IMR-90 (cell line): ENCODE data around the gene ZNF425. TPM values are rescaled to one million over a fixed set of nuclear protein-coding genes. Genes with fewer than 3 reads are reported as not detected.

ENCODE experiments used
- ATAC-seq: fragments of 200-7000 bp; cut with Tn5 transposase; 2 replicates; pipeline ENCODE4 v1.9.1; 2020; ENCODE audit warnings: low read depth, mild to moderate bottlenecking, moderate library complexity
- BruUV-seq: library from RNA; stranded (reverse); fragments of 400-500 nt; replicated peaks from 2 replicates; lab custom pipeline; 2021; lab: Mats Ljungman, UMichigan
- CTCF ChIA-PET: fragments of 300-600 bp; formaldehyde crosslinking; extraction: SDS; loops from one replicate; lab custom pipeline; 2021; ENCODE audit warnings: antibody characterized with exemption; lab: Yijun Ruan, JAX
- POLR2A ChIA-PET: fragments of 300-600 bp; sonication (Branson Sonifier 250); formaldehyde crosslinking; loops from one replicate; lab custom pipeline; 2022; ENCODE audit warnings: antibody characterized with exemption; ENCODE audit not compliant: unreplicated experiment; lab: Charles Lee
- DNase-seq: peaks from one replicate; pipeline ENCODE4 v3.0.0; 2013
- H2AFZ ChIP-seq: replicated peaks from 2 replicates; pipeline ENCODE3; 2013; ENCODE audit warnings: low read length, mild to moderate bottlenecking; ENCODE audit not compliant: poor library complexity
- H2AK5ac ChIP-seq: 2 replicates; pipeline ENCODE4 v1.6.1; 2013; ENCODE audit warnings: low read depth, low read length, inconsistent platforms
- H2AK9ac ChIP-seq: replicated peaks from 2 replicates; pipeline ENCODE3; 2013; ENCODE audit warnings: mild to moderate bottlenecking, low read depth, low read length, moderate library complexity; ENCODE audit not compliant: poor library complexity
- H2BK120ac ChIP-seq: 2 replicates; pipeline ENCODE4 v1.6.1; 2013; ENCODE audit warnings: low read depth, low read length, inconsistent platforms
- H2BK15ac ChIP-seq: 3 replicates; pipeline ENCODE4 v1.6.1; 2013; ENCODE audit warnings: low read depth, low read length, inconsistent platforms
- H2BK20ac ChIP-seq: 2 replicates; pipeline ENCODE4 v1.6.1; 2013; ENCODE audit warnings: low read depth, mild to moderate bottlenecking, inconsistent platforms, low read length, moderate library complexity
- H2BK5ac ChIP-seq: 2 replicates; pipeline ENCODE4 v1.6.1; 2013; ENCODE audit warnings: mild to moderate bottlenecking, low read depth, low read length, inconsistent platforms; ENCODE audit not compliant: poor library complexity, severe bottlenecking
- H3K14ac ChIP-seq: replicated peaks from 2 replicates; pipeline ENCODE4 v1.6.1; 2013; ENCODE audit warnings: low read depth, low read length, inconsistent platforms
- H3K18ac ChIP-seq: 2 replicates; pipeline ENCODE4 v1.6.1; 2013; ENCODE audit warnings: low read depth, low read length, control low read depth
- H3K23ac ChIP-seq: 2 replicates; pipeline ENCODE4 v1.6.1; 2013; ENCODE audit warnings: low read depth, low read length, inconsistent platforms
- H3K27ac ChIP-seq: 2 replicates; pipeline ENCODE4 v1.5.1; 2013; ENCODE audit warnings: mild to moderate bottlenecking, control low read depth, low read length; ENCODE audit not compliant: insufficient read depth
- H3K27me3 ChIP-seq: 2 replicates; pipeline ENCODE4 v1.6.1; 2013; ENCODE audit warnings: low read length; ENCODE audit not compliant: control insufficient read depth, insufficient read depth
- H3K36me3 ChIP-seq: 2 replicates; pipeline ENCODE4 v1.6.1; 2013; ENCODE audit warnings: low read length, mixed read lengths; ENCODE audit not compliant: control insufficient read depth, insufficient read depth
- H3K4ac ChIP-seq: 2 replicates; pipeline ENCODE4 v1.6.1; 2013; ENCODE audit warnings: low read depth, low read length, inconsistent platforms
- H3K4me1 ChIP-seq: 2 replicates; pipeline ENCODE4 v1.6.1; 2013; ENCODE audit warnings: low read length, mixed read lengths; ENCODE audit not compliant: control insufficient read depth, insufficient read depth
- H3K4me2 ChIP-seq: 2 replicates; pipeline ENCODE4 v1.6.1; 2013; ENCODE audit warnings: low read depth, mild to moderate bottlenecking, control low read depth, low read length, moderate library complexity
- H3K4me3 ChIP-seq: 2 replicates; pipeline ENCODE4 v1.5.1; 2013; ENCODE audit warnings: low read depth, mild to moderate bottlenecking, control low read depth, low read length, moderate library complexity; ENCODE audit not compliant: insufficient read depth
- H3K56ac ChIP-seq: 2 replicates; pipeline ENCODE4 v1.6.1; 2013; ENCODE audit warnings: low read length, inconsistent platforms; ENCODE audit not compliant: insufficient read depth; ENCODE audit errors: extremely low read depth
- H3K79me1 ChIP-seq, 2 experiments: 2 replicates each; pipeline ENCODE4 v1.6.1; 2013; ENCODE audit warnings: low read length in 2 of 2, inconsistent platforms in 1 of 2, low read depth in 1 of 2
- H3K9ac ChIP-seq: 2 replicates; pipeline ENCODE4 v1.6.1; 2013; ENCODE audit warnings: low read depth, low read length, control low read depth
- H3K9me1 ChIP-seq: 2 replicates; pipeline ENCODE4 v1.6.1; 2013; ENCODE audit warnings: low read length, inconsistent platforms; ENCODE audit not compliant: insufficient read depth
- H3K9me3 ChIP-seq: 2 replicates; pipeline ENCODE4 v1.6.1; 2013; ENCODE audit warnings: low read length; ENCODE audit not compliant: control insufficient read depth, insufficient read depth
- H4K20me1 ChIP-seq: 2 replicates; pipeline ENCODE4 v1.6.1; 2013; ENCODE audit warnings: low read length, inconsistent platforms; ENCODE audit not compliant: insufficient read depth
- H4K5ac ChIP-seq: 2 replicates; pipeline ENCODE4 v1.6.1; 2013; ENCODE audit warnings: mild to moderate bottlenecking, low read depth, low read length, control low read depth
- H4K8ac ChIP-seq, 2 experiments: 2 replicates each; pipeline ENCODE4 v1.6.1; 2013; ENCODE audit warnings: low read depth in 2 of 2, low read length in 2 of 2, control low read depth in 1 of 2, inconsistent platforms in 1 of 2
- H4K91ac ChIP-seq: 2 replicates; pipeline ENCODE4 v1.6.1; 2013; ENCODE audit warnings: low read depth, low read length, inconsistent platforms; ENCODE audit not compliant: insufficient read depth
- MXI1 ChIP-seq: IDR thresholded peaks from 2 replicates; pipeline ENCODE4 v1.6.1; 2012; ENCODE audit warnings: low read depth, mild to moderate bottlenecking, low read length, moderate library complexity, borderline replicate concordance
- POLR2A ChIP-seq: IDR thresholded peaks from 2 replicates; pipeline ENCODE4 v1.6.1; 2012; ENCODE audit warnings: mild to moderate bottlenecking, low read depth, low read length
- whole genome bisulfite sequencing, 2 experiments: methylation state at CpG; one replicate each; pipeline versions ENCODE4 v1.1.5 to v1.1.7; 2013; ENCODE audit warnings: missing lambda C conversion rate in 2 of 2; ENCODE audit not compliant: insufficient read length in 1 of 2; ENCODE audit errors: extremely low coverage in 2 of 2; 5-methylcytosine and 5-hydroxymethylcytosine counted together
- dilution Hi-C: fragments of 300-500 bp; cut with HindIII; formaldehyde crosslinking; loops from one replicate; pipeline ENCODE4 v1.14.3; 2018; ENCODE audit warnings: low sequenced_read_pairs; ENCODE audit not compliant: unreplicated experiment
- in situ Hi-C: fragments of 300-500 bp; cut with MboI; formaldehyde crosslinking; loops from 3 replicates; pipeline ENCODE4 v1.14.3; 2019; ENCODE audit warnings: low sequenced_read_pairs, inconsistent platforms, mixed read lengths
- intact Hi-C: fragments of 100-400 bp; cut with micrococcal nuclease; formaldehyde crosslinking; loops from 2 replicates; pipeline ENCODE4 v1.10.0; 2022
- polyA plus RNA-seq, 3 experiments: library from polyadenylated mRNA; depleted of rRNA; stranded (reverse); fragments of >200 nt; gene quantifications; 2 replicates each; pipeline ENCODE4 v1.2.3, GENCODE V29; 2012; ENCODE audit warnings: low replicate concordance in 1 of 3
- total RNA-seq: library from RNA; depleted of rRNA; stranded (reverse); fragments of >200 nt; gene quantifications from 2 replicates; pipeline ENCODE4 v1.2.3, GENCODE V29; 2012

Gene ZNF425
- total and polyA plus RNA-seq, 2 of the 4 experiments (the other 2 are of a cell fraction), result 1.2 to 2.3 TPM

- H3K36me3 ChIP-seq, result peaks cover 25% of the 10 kb centered on the region
- H2AFZ ChIP-seq, result no peak overlapping the region
- no peak overlapping the region for H2AK9ac ChIP-seq
- WGBS, 2 experiments, result no CpG with 5 or more reads among the region's 3 CpGs
- ChIA-PET POLR2A (no interaction called here), CTCF (no interaction called here)
- no peak overlapping the region for H2BK120ac ChIP-seq
- H3K27me3 ChIP-seq, result no peaks in the 10 kb centered on the region
- H2AK5ac ChIP-seq, result no peak overlapping the region
- H3K9me3 ChIP-seq, result no peaks in the 10 kb centered on the region
- H4K20me1 ChIP-seq, result no peaks in the 10 kb centered on the region; the same call in 1 of the 2 replicates
- no peak overlapping the region for H3K23ac ChIP-seq
- no TSS peak for BruUV-seq
- no peak overlapping the region for H3K4ac ChIP-seq
- H3K4me1 ChIP-seq, result no peaks in the 10 kb centered on the region
- H2BK5ac ChIP-seq, result no peak overlapping the region
- H2BK15ac ChIP-seq, result no peak overlapping the region
- H3K4me3 ChIP-seq, result no peak overlapping the region
- intact Hi-C loops (no loop called here), dilution Hi-C loops (no loop called here), in situ Hi-C loops (no loop called here)
- H4K8ac ChIP-seq, result no peak overlapping the region
- peaks cover 3% of the 10 kb centered on the region in 2 experiments; a peak in 2 of 4 replicates for H3K79me1 ChIP-seq
- no peaks in the 10 kb centered on the region for H3K9me1 ChIP-seq
- H2BK20ac ChIP-seq, result no peak overlapping the region
- H4K91ac ChIP-seq, result no peak overlapping the region
- DNase-seq (no peak), ATAC-seq (no peak)
- H3K18ac ChIP-seq, result no peak overlapping the region
- H4K5ac ChIP-seq, result no peak overlapping the region
- H3K9ac ChIP-seq, result no peak overlapping the region
- no peak overlapping the region for H3K56ac ChIP-seq
- no peak overlapping the region for H3K14ac ChIP-seq
- no peak overlapping the region for H3K4me2 ChIP-seq
- H3K27ac ChIP-seq, result no peak overlapping the region
- no peak for TF ChIP-seq MXI1
- no peak for TF ChIP-seq POLR2A
Observed at GRCh38 chr7:149074116-149074885, 51.8 kb downstream of the ZNF425 start.
